KMS-11 (cell line): ENCODE results near the gene NRDC.

Experiments used
- H2AFZ ChIP-seq: fragments of 200-600 bp; sonication (generic); 2 replicates; pipeline ENCODE4 v1.6.1; 2016; ENCODE audit warnings: antibody characterized with exemption, mixed run types, low read depth
- H3K27ac ChIP-seq: fragments of 200-600 bp; sonication (generic); 2 replicates; pipeline ENCODE4 v1.6.1; 2016; ENCODE audit warnings: mild to moderate bottlenecking, mixed run types
- H3K27me3 ChIP-seq: fragments of 200-600 bp; sonication (generic); 2 replicates; pipeline ENCODE4 v1.6.1; 2017; ENCODE audit warnings: mild to moderate bottlenecking, low read depth, mixed run types, moderate library complexity; ENCODE audit not compliant: insufficient read depth
- H3K36me3 ChIP-seq: fragments of 200-600 bp; sonication (generic); 2 replicates; pipeline ENCODE4 v1.6.1; 2017; ENCODE audit warnings: mild to moderate bottlenecking, mixed run types; ENCODE audit not compliant: insufficient read depth
- H3K4me1 ChIP-seq: fragments of 200-600 bp; sonication (generic); 2 replicates; pipeline ENCODE4 v1.6.1; 2016; ENCODE audit warnings: mild to moderate bottlenecking, low read depth, mixed run types; ENCODE audit not compliant: poor library complexity, severe bottlenecking
- H3K4me2 ChIP-seq: fragments of 200-600 bp; sonication (generic); 2 replicates; pipeline ENCODE4 v1.7.0; 2016; ENCODE audit warnings: mild to moderate bottlenecking, mixed run types
- H3K4me3 ChIP-seq: fragments of 200-600 bp; sonication (generic); IDR thresholded peaks from 2 replicates; pipeline ENCODE4 v1.6.1; 2017; ENCODE audit warnings: low read depth, low read length, mixed read lengths; ENCODE audit not compliant: insufficient read depth
- H3K79me2 ChIP-seq: fragments of 200-600 bp; sonication (generic); 2 replicates; pipeline ENCODE4 v1.6.1; 2016; ENCODE audit warnings: low read depth, mixed run types; ENCODE audit not compliant: insufficient read depth
- H3K9ac ChIP-seq: fragments of 200-600 bp; sonication (generic); 2 replicates; pipeline ENCODE4 v1.6.1; 2016; ENCODE audit warnings: mild to moderate bottlenecking, mixed run types
- H4K20me1 ChIP-seq: fragments of 200-600 bp; sonication (generic); 2 replicates; pipeline ENCODE4 v1.6.1; 2016; ENCODE audit warnings: mild to moderate bottlenecking, mixed run types; ENCODE audit not compliant: insufficient read depth
- CTCF ChIP-seq: fragments of 200-600 bp; sonication (generic); conservative IDR thresholded peaks from 2 replicates; pipeline ENCODE4 v1.6.1; 2017; ENCODE audit warnings: low read depth, mild to moderate bottlenecking, antibody characterized with exemption, low read length, moderate library complexity, mixed read lengths

The NRDC gene

GRCh38 chr1:51814513-51814912 is 64.0 kb downstream of the NRDC start:
- no peak overlapping the region for H3K27ac ChIP-seq
- H3K4me3 ChIP-seq, result no peak overlapping the region
- peaks cover 13% of the 10 kb centered on the region; the same call in 1 of the 2 replicates for H3K36me3 ChIP-seq

GRCh38 chr1:51799372-51799771 is 79.2 kb downstream of the NRDC start:
- TF ChIP-seq CTCF, result no peak
- H3K4me1 ChIP-seq, result peaks cover 8% of the 10 kb centered on the region
- H3K9ac ChIP-seq, result no peak overlapping the region
- no peak overlapping the region for H2AFZ ChIP-seq
- peaks cover 13% of the 10 kb centered on the region; the same call in 1 of the 2 replicates for H3K36me3 ChIP-seq
- no peaks in the 10 kb centered on the region for H3K27me3 ChIP-seq
- no peak overlapping the region for H3K27ac ChIP-seq
- H3K4me3 ChIP-seq, result no peak overlapping the region
- no peaks in the 10 kb centered on the region for H3K79me2 ChIP-seq
- H3K4me2 ChIP-seq, result no peak overlapping the region
- no peaks in the 10 kb centered on the region for H4K20me1 ChIP-seq

More at GRCh38 chr1:51814513-51814912, 64.0 kb downstream of the NRDC start:
- TF ChIP-seq CTCF, result no peak
- Histone ChIP-seq H3K9ac (no peak overlapping the region), H3K4me2 (no peak overlapping the region), H3K4me1 (no peaks in the 10 kb centered on the region), H3K79me2 (no peaks in the 10 kb centered on the region), H3K27me3 (no peaks in the 10 kb centered on the region), H4K20me1 (no peaks in the 10 kb centered on the region), H2AFZ (no peak overlapping the region)

- no peak overlapping the region for H3K9ac ChIP-seq
- no peak for TF ChIP-seq CTCF
- H2AFZ ChIP-seq, result no peak overlapping the region
- H3K4me1 ChIP-seq, result peaks cover 28% of the 10 kb centered on the region
- no peaks in the 10 kb centered on the region for H4K20me1 ChIP-seq
- H3K4me2 ChIP-seq, result no peak overlapping the region
- H3K27me3 ChIP-seq, result no peaks in the 10 kb centered on the region
- no peak overlapping the region for H3K27ac ChIP-seq
- no peak overlapping the region for H3K4me3 ChIP-seq
- peaks cover 11% of the 10 kb centered on the region; the same call in 1 of the 2 replicates for H3K36me3 ChIP-seq
- no peaks in the 10 kb centered on the region for H3K79me2 ChIP-seq
Measured at GRCh38 chr1:51794868-51795267, 83.7 kb downstream of the NRDC start.

GRCh38 chr1:51794260-51794659 is 84.3 kb downstream of the NRDC start:
- H2AFZ ChIP-seq, result no peak overlapping the region
- no peaks in the 10 kb centered on the region for H3K27me3 ChIP-seq
- no peaks in the 10 kb centered on the region for H3K79me2 ChIP-seq
- peaks cover 11% of the 10 kb centered on the region; the same call in 1 of the 2 replicates for H3K36me3 ChIP-seq
- H3K4me3 ChIP-seq, result no peak overlapping the region
- no peak for TF ChIP-seq CTCF
- H3K4me1 ChIP-seq, result peaks cover 28% of the 10 kb centered on the region
- H3K9ac ChIP-seq, result no peak overlapping the region
- no peak overlapping the region for H3K4me2 ChIP-seq
- no peaks in the 10 kb centered on the region for H4K20me1 ChIP-seq
- H3K27ac ChIP-seq, result no peak overlapping the region
